Nephron (organoid): Measurements from ENCODE around the gene PACS2.
"Not testable (repeated sequence)": the region's sequence is repeated elsewhere in the genome, so short reads cannot be mapped to it uniquely, and the experiment has no call there.

Experiments used
- H3K27ac Mint-ChIP-seq, 3 experiments: 2 replicates each; pipeline ENCODE4 v1.8.0; 2020; ENCODE audit warnings: mixed read lengths in 3 of 3, mild to moderate bottlenecking in 2 of 3, moderate library complexity in 1 of 3
- H3K27me3 Mint-ChIP-seq: 2 replicates; pipeline ENCODE4 v1.8.0; 2021; ENCODE audit warnings: low read depth, mild to moderate bottlenecking, moderate library complexity, mixed read lengths
- H3K36me3 Mint-ChIP-seq: 2 replicates; pipeline ENCODE4 v1.8.0; 2020; ENCODE audit warnings: low read depth, mixed read lengths
- H3K4me1 Mint-ChIP-seq: 2 replicates; pipeline ENCODE4 v1.8.0; 2020; ENCODE audit warnings: mixed read lengths
- H3K4me3 Mint-ChIP-seq, 3 experiments: 2 replicates each; pipeline ENCODE4 v1.8.0; 2020; ENCODE audit warnings: mild to moderate bottlenecking in 3 of 3, mixed read lengths in 3 of 3, moderate library complexity in 2 of 3
- H3K9me3 Mint-ChIP-seq: 2 replicates; pipeline ENCODE4 v1.8.0; 2020; ENCODE audit warnings: mixed read lengths
- TF ChIP-seq, protein P1 (sequence below), 3 experiments: fragments of 200-600 bp; sonication (generic); IDR thresholded peaks; one replicate each; pipeline ENCODE4 v1.5.0; 2021; ENCODE audit warnings: antibody characterized with exemption in 3 of 3; ENCODE audit not compliant: unreplicated experiment in 3 of 3

PACS2 gene

DNA sequence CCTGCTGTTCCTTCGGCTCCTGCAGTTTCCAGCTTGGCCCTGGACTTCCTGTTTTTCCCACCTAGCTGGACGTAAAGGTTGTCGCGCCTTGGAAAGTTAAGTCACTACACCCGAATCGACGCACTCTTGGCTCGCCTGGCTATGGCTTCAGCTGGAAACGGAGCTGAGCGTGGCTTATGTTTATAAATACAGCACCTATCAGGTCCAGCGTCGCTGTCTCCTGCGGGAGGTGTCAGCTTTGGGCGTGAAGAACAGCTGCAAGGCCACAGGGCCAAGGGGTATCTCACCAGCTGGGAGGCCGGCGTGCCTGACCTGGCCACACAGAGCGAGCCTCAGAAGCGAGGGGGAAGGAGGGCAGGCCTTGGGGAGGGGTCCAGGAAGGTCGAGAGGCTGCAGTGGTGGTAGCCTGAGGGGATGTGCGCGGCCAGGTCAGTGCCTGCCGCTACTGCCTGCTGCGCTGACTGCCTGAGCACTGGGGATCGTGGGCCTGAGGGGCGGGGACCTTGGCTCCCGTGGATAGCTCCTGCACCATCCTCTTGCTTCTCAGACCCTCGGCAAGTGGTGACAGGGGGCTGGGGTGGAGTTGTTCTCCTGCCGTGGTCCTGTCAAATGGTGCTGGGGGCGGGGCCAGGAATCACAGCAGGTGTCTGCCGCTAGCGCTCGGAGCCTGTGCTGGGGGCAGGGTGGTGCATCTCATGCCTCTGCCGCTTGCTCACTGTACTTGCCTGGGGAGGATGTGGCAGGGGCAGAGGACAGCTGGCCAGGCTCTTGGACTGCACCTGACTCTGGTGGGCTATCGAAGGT is 12.5 kb downstream of the PACS2 start:
- peaks cover 51% of the 10 kb centered on the region for H3K4me1 Mint-ChIP-seq
- H3K27me3 Mint-ChIP-seq, result no peaks in the 10 kb centered on the region
- peaks cover 4% of the 10 kb centered on the region for H3K9me3 Mint-ChIP-seq
- TF ChIP-seq, protein P1, sequence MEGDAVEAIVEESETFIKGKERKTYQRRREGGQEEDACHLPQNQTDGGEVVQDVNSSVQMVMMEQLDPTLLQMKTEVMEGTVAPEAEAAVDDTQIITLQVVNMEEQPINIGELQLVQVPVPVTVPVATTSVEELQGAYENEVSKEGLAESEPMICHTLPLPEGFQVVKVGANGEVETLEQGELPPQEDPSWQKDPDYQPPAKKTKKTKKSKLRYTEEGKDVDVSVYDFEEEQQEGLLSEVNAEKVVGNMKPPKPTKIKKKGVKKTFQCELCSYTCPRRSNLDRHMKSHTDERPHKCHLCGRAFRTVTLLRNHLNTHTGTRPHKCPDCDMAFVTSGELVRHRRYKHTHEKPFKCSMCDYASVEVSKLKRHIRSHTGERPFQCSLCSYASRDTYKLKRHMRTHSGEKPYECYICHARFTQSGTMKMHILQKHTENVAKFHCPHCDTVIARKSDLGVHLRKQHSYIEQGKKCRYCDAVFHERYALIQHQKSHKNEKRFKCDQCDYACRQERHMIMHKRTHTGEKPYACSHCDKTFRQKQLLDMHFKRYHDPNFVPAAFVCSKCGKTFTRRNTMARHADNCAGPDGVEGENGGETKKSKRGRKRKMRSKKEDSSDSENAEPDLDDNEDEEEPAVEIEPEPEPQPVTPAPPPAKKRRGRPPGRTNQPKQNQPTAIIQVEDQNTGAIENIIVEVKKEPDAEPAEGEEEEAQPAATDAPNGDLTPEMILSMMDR (IDR thresholded peaks at IDR 0.05; ENCODE audit: unreplicated experiment in 3 of 3), result no peak
- H3K27ac Mint-ChIP-seq, result no peak overlapping the region
- peaks cover 14% of the 10 kb centered on the region for H3K36me3 Mint-ChIP-seq
- H3K4me3 Mint-ChIP-seq, result peak overlapping the region in 1 of 3 experiments; percentile 19

GRCh38 chr14:105327695-105328045 is 13.1 kb downstream of the PACS2 start:
- H3K27me3 Mint-ChIP-seq, H3K27ac Mint-ChIP-seq, H3K36me3 Mint-ChIP-seq, H3K9me3 Mint-ChIP-seq, H3K4me3 Mint-ChIP-seq: not testable (repeated sequence)
- peaks cover 51% of the 10 kb centered on the region for H3K4me1 Mint-ChIP-seq

GRCh38 chr14:105328070-105328677 is 13.6 kb downstream of the PACS2 start:
- Mint-ChIP-seq H3K9me3 (peaks cover 4% of the 10 kb centered on the region), H3K4me3 (no peak overlapping the region), H3K36me3 (peaks cover 5% of the 10 kb centered on the region), H3K4me1 (peaks cover 50% of the 10 kb centered on the region), H3K27ac (peak overlapping the region in 2 of 3 experiments; percentile 28 to 42), H3K27me3 (no peaks in the 10 kb centered on the region)
- TF ChIP-seq, protein P1 (IDR thresholded peaks at IDR 0.05; ENCODE audit: unreplicated experiment in 3 of 3), result no peak

DNA sequence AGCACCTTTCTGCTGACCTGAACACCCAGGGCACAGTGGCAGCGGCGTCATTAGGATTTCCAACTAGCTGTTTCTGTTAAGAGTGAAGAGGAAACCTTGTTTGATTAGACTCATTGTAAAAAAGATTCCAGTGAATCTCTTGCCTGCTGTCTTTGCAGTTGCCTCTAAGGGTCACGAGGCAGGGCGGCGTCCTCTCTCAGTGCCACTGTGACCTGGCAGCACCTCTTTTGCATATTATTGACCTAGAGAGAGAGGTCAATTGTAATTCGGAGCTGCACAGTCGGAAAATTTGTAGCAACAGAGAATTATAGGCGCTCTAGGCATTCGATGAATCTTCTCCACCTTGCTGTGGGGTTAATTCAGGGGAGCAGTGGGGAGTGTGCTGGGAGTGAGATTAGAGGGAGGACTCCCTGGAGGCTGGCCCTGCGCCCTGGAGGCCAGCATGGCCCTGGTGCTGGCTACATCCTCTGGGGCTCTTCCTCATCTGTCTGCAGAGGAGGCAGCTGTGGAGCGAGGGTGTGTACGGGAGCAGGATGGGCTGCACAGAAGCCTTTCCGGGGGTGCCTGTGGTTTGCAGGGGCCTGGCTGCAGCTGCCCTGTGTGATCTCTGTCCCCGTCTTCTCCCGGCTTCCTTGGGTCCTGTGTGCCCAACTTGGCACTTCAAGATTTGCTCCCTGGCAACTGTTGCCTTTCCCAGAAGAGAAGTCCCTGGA is 14.3 kb downstream of the PACS2 start:
- H3K36me3 Mint-ChIP-seq, result peaks cover 3% of the 10 kb centered on the region
- H3K4me1 Mint-ChIP-seq, result peaks cover 45% of the 10 kb centered on the region
- H3K9me3 Mint-ChIP-seq, result peaks cover 4% of the 10 kb centered on the region
- H3K4me3 Mint-ChIP-seq, result no peak overlapping the region
- no peaks in the 10 kb centered on the region for H3K27me3 Mint-ChIP-seq
- TF ChIP-seq, protein P1 (IDR thresholded peaks at IDR 0.05; ENCODE audit: unreplicated experiment in 3 of 3), result no peak
- H3K27ac Mint-ChIP-seq, result peak overlapping the region in 2 of 3 experiments; percentile 28 to 42

DNA sequence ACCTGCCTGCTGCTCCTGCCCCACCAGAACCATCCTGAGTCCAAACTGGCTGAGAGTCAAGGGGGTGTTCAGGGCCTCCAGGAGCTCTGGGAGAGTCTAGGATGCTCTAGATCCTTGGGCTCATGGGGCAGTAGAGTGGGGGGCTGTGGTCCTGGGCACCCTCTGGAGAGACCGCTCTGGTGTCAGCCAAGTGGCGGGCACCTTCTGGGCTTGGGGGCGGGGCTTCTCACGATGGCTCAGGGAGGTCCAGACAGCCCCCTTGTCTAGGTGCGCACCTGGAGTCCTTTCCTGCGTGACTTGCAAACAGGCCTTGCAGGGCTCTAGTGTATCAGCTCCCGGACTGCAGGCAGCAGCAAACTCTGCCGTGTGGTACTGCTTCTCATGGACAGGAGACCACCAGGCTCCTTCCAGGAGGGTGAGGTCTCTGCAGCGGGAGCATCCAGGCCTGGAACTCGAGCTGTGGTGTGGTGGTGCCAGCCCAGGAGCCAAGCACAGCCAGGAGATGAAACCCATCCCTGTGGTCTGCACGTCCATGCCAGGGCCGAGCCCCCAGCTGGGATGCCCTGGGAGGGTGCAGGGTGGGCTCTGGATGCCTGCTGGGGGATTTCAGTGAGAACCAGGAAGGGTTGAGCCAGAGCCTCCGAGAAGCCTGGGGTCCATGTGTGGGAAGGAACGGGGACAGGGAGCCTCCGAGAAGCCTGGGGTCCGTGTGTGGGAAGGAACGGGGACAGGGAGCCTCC is 15.0 kb downstream of the PACS2 start:
- H3K4me3 Mint-ChIP-seq, result no peak overlapping the region
- H3K27me3 Mint-ChIP-seq, result no peaks in the 10 kb centered on the region
- TF ChIP-seq, protein P1 (IDR thresholded peaks at IDR 0.05; ENCODE audit: unreplicated experiment in 3 of 3), result no peak
- H3K4me1 Mint-ChIP-seq, result peaks cover 39% of the 10 kb centered on the region
- peaks cover 4% of the 10 kb centered on the region for H3K9me3 Mint-ChIP-seq
- no peak overlapping the region for H3K27ac Mint-ChIP-seq
- H3K36me3 Mint-ChIP-seq, result peaks cover 3% of the 10 kb centered on the region

DNA sequence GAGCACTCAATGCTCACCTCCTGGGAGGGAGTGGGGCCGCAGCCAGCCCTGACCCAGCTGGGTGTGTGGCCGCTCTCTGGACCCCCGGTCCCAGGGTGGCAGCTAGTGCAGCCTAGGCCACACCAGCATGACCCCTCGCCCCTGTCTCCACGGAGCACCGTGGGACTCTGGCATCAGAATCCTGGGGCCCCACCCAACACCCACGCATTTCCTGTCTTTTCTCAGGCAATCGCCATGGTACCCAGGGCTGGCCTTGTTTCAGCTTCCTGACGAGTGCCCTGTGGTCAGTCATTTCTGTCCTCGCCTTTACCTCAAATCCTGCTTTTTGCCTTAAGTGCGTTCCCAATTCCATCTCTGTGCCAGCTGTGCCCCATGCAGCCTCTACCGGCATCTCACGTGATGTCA is 15.9 kb downstream of the PACS2 start:
- Mint-ChIP-seq H3K9me3 (peaks cover 4% of the 10 kb centered on the region), H3K4me1 (peaks cover 39% of the 10 kb centered on the region), H3K4me3 (no peak overlapping the region), H3K27ac (no peak overlapping the region), H3K27me3 (no peaks in the 10 kb centered on the region), H3K36me3 (peaks cover 3% of the 10 kb centered on the region)
- TF ChIP-seq, protein P1 (IDR thresholded peaks at IDR 0.05; ENCODE audit: unreplicated experiment in 3 of 3), result no peak
